Subcutaneous adipose tissue (tissue), 4 donors: ENCODE results near the gene LRCOL1. TPM values are rescaled to one million over a fixed set of nuclear protein-coding genes. Genes with fewer than 3 reads are reported as not detected.

Experiments
- total RNA-seq, 4 donors: library from RNA; depleted of rRNA; stranded (reverse); fragments of >200 nt; gene quantifications; one replicate each; pipeline ENCODE4 v1.1.0, GENCODE V29; 2016
- TF ChIP-seq, protein P1 (sequence below): fragments of 450-650 bp; IDR thresholded peaks from one replicate; pipeline ENCODE4 v1.5.1; 2016; ENCODE audit warnings: low read depth, mild to moderate bottlenecking, control low read depth, antibody characterized with exemption, moderate library complexity

The LRCOL1 gene
- total RNA-seq, 4 donors from 2014 or later: 2.1 TPM; not detected in 3

DNA sequence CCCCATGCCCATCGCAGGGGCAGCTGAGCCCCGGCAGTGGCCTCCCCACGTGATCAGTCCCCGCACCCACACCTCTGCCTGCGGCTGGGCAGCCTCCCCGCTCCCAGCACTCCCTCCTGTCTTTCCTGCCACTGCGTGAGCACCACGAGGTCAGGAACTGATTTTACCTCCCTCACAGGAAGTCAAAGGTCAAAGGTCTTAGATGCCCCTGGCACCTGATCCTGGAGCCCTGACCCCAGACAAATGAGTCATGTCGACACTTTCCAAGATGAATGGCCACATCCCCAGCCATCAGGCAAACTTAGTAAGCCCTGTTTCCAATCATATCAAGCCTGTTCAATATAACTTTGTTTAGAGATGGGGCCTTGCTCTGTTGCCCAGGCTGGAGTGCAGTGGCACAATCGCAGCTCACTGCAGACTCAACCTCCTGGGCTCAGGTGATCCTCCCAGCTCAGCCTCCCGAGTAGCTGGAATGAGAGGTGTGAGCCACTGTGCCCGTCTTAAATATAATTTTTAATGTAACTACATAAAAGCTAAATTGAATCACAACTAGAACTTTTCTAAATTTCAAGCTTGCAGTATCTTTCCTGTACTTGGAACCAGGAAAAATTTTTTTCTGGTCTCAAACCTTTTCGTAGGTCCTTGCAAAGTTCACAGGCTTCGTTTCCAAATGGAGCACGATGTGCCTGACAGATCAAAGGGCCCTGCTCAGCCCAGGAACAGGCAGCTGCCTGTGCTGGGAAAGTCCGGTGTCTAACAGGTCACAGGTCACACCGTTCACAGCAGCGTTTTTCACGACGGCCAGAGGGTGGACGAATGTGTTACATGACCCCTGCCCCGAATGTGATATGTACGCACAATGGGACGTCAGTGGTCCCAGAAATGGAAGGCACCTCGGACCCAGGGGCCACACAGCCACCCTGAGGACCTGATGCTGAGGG is 1.9 kb downstream of the LRCOL1 start:
- TF ChIP-seq, protein P1, sequence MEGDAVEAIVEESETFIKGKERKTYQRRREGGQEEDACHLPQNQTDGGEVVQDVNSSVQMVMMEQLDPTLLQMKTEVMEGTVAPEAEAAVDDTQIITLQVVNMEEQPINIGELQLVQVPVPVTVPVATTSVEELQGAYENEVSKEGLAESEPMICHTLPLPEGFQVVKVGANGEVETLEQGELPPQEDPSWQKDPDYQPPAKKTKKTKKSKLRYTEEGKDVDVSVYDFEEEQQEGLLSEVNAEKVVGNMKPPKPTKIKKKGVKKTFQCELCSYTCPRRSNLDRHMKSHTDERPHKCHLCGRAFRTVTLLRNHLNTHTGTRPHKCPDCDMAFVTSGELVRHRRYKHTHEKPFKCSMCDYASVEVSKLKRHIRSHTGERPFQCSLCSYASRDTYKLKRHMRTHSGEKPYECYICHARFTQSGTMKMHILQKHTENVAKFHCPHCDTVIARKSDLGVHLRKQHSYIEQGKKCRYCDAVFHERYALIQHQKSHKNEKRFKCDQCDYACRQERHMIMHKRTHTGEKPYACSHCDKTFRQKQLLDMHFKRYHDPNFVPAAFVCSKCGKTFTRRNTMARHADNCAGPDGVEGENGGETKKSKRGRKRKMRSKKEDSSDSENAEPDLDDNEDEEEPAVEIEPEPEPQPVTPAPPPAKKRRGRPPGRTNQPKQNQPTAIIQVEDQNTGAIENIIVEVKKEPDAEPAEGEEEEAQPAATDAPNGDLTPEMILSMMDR: no peak

DNA sequence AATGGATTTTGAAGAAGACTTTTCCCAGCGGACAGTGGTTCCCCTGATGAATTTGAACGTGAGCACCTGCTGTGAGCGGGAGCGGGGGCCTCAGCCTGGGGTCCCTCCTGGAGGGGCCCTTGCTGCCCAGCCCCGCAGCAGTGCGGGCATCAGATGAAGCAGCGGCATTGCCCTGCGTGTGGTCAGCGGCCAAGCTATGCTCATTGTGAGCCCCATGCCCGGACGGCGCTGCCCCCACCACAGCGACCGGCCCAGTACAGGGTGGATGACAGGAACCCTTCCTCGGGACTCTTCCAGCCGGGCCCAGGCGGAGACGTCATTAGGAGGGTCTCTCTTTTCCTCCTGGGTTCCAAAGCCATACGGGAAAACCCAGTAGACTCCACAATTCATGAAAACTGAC is 3.5 kb downstream of the LRCOL1 start:
- TF ChIP-seq, protein P1: no peak

DNA sequence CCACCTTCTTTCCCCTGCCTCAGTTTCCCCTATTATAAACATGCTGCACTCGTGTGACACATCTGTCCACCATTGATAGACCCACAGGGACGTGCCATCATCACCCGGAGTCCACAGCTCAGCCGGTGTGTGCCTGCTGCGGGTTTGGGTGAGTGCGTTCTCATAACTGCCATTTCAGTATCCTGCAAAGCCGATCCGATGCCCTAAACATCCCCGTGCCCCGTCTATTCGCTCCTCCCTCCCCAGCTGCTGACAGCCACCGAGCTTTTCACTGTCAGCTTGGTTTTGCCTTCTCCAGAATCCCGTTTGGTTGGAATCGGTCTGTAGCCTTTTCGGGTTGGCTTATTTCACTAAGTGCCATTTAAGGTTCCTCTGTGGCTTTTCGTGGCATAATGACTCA is 3.9 kb downstream of the LRCOL1 start:
- TF ChIP-seq, protein P1: no peak

DNA sequence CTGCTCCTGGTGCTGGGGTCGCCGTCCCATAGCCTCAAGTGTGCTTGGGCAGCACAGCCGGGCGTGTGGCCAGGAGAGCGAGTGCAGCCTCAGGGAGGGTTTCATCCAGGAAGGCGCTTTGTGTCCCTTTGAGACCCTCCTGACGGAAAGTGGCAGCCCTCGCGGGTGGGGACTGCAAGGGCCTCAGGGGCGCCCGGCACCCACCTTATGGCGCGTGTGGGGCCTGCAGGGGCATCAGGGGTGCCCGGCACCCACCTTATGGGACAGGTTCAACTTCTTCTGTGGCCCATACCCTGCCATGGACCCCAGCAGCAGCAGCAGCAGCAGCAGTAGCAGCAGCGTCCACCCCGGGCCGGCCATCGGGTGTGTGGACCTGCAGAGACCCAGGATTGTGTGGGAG is 4.5 kb downstream of the LRCOL1 start:
- TF ChIP-seq, protein P1: no peak

DNA sequence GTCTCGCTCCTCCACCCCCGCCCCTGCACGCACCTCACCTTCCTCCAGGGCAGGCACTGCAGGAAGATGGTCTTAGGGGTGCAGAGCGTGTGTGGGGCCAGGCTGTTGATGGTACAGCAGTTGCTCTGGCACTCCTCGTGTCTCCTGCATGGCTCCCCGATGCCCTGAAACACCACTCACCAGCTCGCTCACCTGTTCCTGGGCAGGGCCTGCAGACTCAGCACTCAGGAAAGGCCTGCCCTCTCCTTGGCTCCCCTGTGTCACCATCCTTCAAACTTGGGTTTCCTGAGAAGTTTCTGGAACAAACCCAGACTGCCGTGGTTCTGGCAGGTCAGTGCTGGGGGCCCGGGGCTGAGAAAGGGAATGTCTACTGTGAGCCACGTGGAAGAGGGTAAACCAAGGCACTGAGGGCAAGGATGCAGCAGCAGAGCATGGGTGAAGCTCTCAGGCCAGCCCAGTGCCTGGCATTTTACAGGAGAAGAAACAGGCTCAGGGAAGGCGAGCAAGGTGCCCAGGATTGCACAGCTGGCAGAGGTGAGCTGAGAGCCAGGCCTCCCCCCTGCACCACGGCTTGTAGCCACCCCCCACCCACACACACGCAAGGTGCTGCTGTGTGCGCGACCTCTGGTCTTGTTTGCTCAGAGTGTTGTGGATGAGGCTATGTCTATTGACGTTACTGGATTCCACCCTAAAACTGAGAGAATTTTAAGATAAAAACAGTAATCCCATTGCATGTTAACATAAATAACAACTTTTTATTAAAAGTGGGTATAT is 5.5 kb downstream of the LRCOL1 start:
- TF ChIP-seq, protein P1: no peak

DNA sequence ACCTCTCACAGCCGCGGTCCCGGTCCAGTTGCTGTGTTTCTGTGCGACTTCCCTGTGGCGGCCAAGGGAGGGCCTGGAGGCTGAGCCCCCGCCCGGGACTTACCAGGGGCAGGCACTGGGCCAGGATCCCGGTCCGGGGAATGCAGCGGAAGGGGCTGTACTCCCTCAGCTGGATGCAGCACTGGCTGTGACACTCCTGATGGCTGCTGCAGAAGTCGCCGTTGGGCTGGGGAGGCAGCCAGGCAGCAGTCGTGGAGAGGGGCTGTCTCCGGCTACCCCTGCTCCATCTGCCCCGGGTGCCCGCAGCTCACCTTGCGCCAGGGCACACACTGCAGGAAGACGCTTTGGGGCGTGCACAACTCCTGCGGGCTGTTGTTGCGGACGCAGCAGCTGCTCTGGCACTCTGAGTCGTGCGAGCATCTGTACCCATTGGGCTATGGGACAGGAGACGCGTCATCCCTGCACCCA is 6.2 kb downstream of the LRCOL1 start:
- TF ChIP-seq, protein P1: no peak
